GM21717 (cell line): ENCODE data around the gene TMEM63C.

ENCODE experiments used
- ATAC-seq: cut with Tn5 transposase; IDR thresholded peaks from one replicate; pipeline ENCODE4 v1.9.1; 2021; ENCODE audit warnings: mild to moderate bottlenecking, moderate library complexity; ENCODE audit not compliant: unreplicated experiment

Gene TMEM63C

GRCh38 chr14:77221241-77221871 is 39.8 kb downstream of the TMEM63C start:
- ATAC-seq = no peak

- ATAC-seq = no peak
These were observed 41.1 kb downstream of the TMEM63C start for GRCh38 chr14:77222546-77223225.

GRCh38 chr14:77224212-77224611 is 42.6 kb downstream of the TMEM63C start:
- no peak for ATAC-seq

GRCh38 chr14:77225254-77225653 is 43.7 kb downstream of the TMEM63C start:
- no peak for ATAC-seq

GRCh38 chr14:77225892-77226557 is 44.4 kb downstream of the TMEM63C start:
- ATAC-seq = no peak

GRCh38 chr14:77228056-77228455 is 46.5 kb downstream of the TMEM63C start:
- ATAC-seq = no peak

- ATAC-seq = no peak
These were observed 49.3 kb downstream of the TMEM63C start for GRCh38 chr14:77230914-77231313.

- no peak for ATAC-seq
These were observed 50.1 kb downstream of the TMEM63C start for GRCh38 chr14:77231721-77232120.

- ATAC-seq = no peak
These were observed 55.2 kb downstream of the TMEM63C start for GRCh38 chr14:77236814-77237213.

- ATAC-seq = no peak
These were observed 56.8 kb downstream of the TMEM63C start for GRCh38 chr14:77238356-77238755.

GRCh38 chr14:77238996-77239395 is 57.4 kb downstream of the TMEM63C start:
- ATAC-seq = no peak

- ATAC-seq = no peak
These were observed 57.8 kb downstream of the TMEM63C start for GRCh38 chr14:77239412-77239811.

GRCh38 chr14:77240336-77240915 is 58.8 kb downstream of the TMEM63C start:
- ATAC-seq = no peak

GRCh38 chr14:77241955-77242354 is 60.4 kb downstream of the TMEM63C start:
- no peak for ATAC-seq

GRCh38 chr14:77242752-77243151 is 61.2 kb downstream of the TMEM63C start:
- ATAC-seq = no peak

GRCh38 chr14:77243853-77244252 is 62.3 kb downstream of the TMEM63C start:
- ATAC-seq = no peak

GRCh38 chr14:77245820-77246219 is 64.2 kb downstream of the TMEM63C start:
- no peak for ATAC-seq

GRCh38 chr14:77246784-77247183 is 65.2 kb downstream of the TMEM63C start:
- no peak for ATAC-seq

- no peak for ATAC-seq
These were observed 67.1 kb downstream of the TMEM63C start for GRCh38 chr14:77248666-77249065.

- no peak for ATAC-seq
These were observed 67.7 kb downstream of the TMEM63C start for GRCh38 chr14:77249286-77249685.

- no peak for ATAC-seq
These were observed 69.3 kb downstream of the TMEM63C start for GRCh38 chr14:77250927-77251326.

GRCh38 chr14:77251870-77252269 is 70.3 kb downstream of the TMEM63C start:
- ATAC-seq = no peak
